Heart right ventricle (tissue), 16 donors: Measurements from ENCODE around the gene PAX5. TPM values are rescaled to one million over a fixed set of nuclear protein-coding genes. Genes with fewer than 3 reads are reported as not detected.
"Not testable (repeated sequence)": the region's sequence is repeated elsewhere in the genome, so short reads cannot be mapped to it uniquely, and the experiment has no call there.

Source experiments
- ATAC-seq, 8 donors: fragments of 200-7000 bp; cut with Tn5 transposase; one replicate each; pipeline ENCODE4 v1.9.1; 2020; ENCODE audit warnings: mild to moderate bottlenecking in 8 of 8, moderate library complexity in 8 of 8, moderate number of reproducible peaks in 1 of 8
- DNase-seq, 2 donors: peaks; one replicate each; pipeline ENCODE4 v3.0.0-alpha.2; 2020
- H3K27ac ChIP-seq, 10 donors: fragments of 200-600 bp; sonication (generic) in 2 of 10; one replicate each; pipeline versions ENCODE4 v1.5.0 to v1.8.0; 2020 to 2022; ENCODE audit warnings: mild to moderate bottlenecking in 3 of 10
- H3K27me3 ChIP-seq, 7 donors: fragments of 200-600 bp; one replicate each; pipeline ENCODE4 v1.8.0; 2021 to 2022; ENCODE audit warnings: mild to moderate bottlenecking in 2 of 7
- H3K36me3 ChIP-seq, 9 donors: fragments of 200-600 bp; sonication (generic) in 1 of 9; one replicate each; pipeline versions ENCODE4 v1.5.0 to v1.8.0; 2020 to 2022; ENCODE audit warnings: mild to moderate bottlenecking in 2 of 9
- H3K4me1 ChIP-seq, 9 donors: fragments of 200-600 bp; sonication (generic) in 1 of 9; one replicate each; pipeline versions ENCODE4 v1.5.0 to v1.8.0; 2020 to 2022; ENCODE audit warnings: mild to moderate bottlenecking in 4 of 9
- H3K4me3 ChIP-seq, 10 donors: fragments of 200-600 bp; sonication (generic) in 2 of 10; one replicate each; pipeline versions ENCODE4 v1.5.0 to v1.8.0; 2020 to 2022; ENCODE audit warnings: mild to moderate bottlenecking in 7 of 10, moderate library complexity in 2 of 10
- H3K9me3 ChIP-seq, 11 donors: fragments of 200-600 bp in 10 of 11; sonication (generic) in 2 of 11; one replicate each; pipeline versions ENCODE4 v1.5.0 to v1.8.0; 2013 to 2022; ENCODE audit warnings: mild to moderate bottlenecking in 2 of 11, control low read depth in 1 of 11, moderate library complexity in 1 of 11
- CTCF ChIP-seq, 9 donors: fragments of 200-600 bp; sonication (generic) in 2 of 9; IDR thresholded peaks; one replicate each; pipeline versions ENCODE4 v1.5.0 to v1.8.0; 2021 to 2022; ENCODE audit warnings: antibody characterized with exemption in 9 of 9, mild to moderate bottlenecking in 5 of 9, moderate library complexity in 1 of 9
- WGBS, 2 donors: extraction: QIAGEN DNeasy Blood & Tissue Kit; methylation state at CpG; one replicate each; pipeline ENCODE4 v1.1.7; 2013; ENCODE audit warnings: inconsistent platforms in 1 of 2; 5-methylcytosine and 5-hydroxymethylcytosine counted together
- intact Hi-C, 10 donors: fragments of 100-400 bp; cut with DNase I; formaldehyde crosslinking; loops; one replicate each; pipeline versions ENCODE4 v1.11.1 to v1.14.2; 2022
- polyA plus RNA-seq, 2 donors: library from polyadenylated mRNA; stranded (reverse); fragments of 200-250 nt; gene quantifications; one replicate each; pipeline ENCODE4 v1.2.3, GENCODE V29; 2013
- total RNA-seq, 10 donors: library from RNA; stranded (reverse); fragmentation: NEBNext Ultra II Directional in 3 of 10; extraction: Animal tissue kit (Norgen Biotek cat#: 25700) in 3 of 10; gene quantifications; one replicate each; pipeline versions ENCODE4 v1.2.1 to v1.2.4, GENCODE V29; 2021 to 2023
- donor health status: Arrhythmogenic right ventricular cardiomyopathy.
- donor health status: ischemic (EF 13 %, LVEDD 7.1; RV severe dilation, severe dysfunction).
- donor health status: healthy with polysubstance abuse.
- donor health status: DM: no; HTN: yes; CAD: no.
- donor health status: DM: no; HTN: no; CAD: no.
- donor health status: ischemic (EF 25% LVEDD 6.9; RV normal size, moderate dysfunction).
- donor health status: ischemic (EF 25% LVEDD 5.7; RV mildly dilated, moderate dysfunction).
- donor health status: healthy.
- donor health status: DM: yes; HTN: yes; CAD: no.
- donor health status: Ischemic cardiomyopathy.
- donor health status: ischemic (EF 35%, LVEDD 5.7; RV mildly dilated, moderate dysfunction).
- donor health status: nonischemic (EF 11% LVEDD 7.7; RV severe dilation, severe dysfunction).
- donor health status: DM: yes; HTN: yes; CAD: no.
- donor health status: PGD.
- donor health status: ischemic (EF 29% LVEDD 5.4; RV normal size, mild dysfunction).
- donor health status: nonischemic (EF 23%, LVEDD 6.1; RV moderate dilation, normal function).

Gene PAX5
- total and polyA plus RNA-seq, 12 donors: under 0.01 to 0.09 TPM; not detected in 10

DNA sequence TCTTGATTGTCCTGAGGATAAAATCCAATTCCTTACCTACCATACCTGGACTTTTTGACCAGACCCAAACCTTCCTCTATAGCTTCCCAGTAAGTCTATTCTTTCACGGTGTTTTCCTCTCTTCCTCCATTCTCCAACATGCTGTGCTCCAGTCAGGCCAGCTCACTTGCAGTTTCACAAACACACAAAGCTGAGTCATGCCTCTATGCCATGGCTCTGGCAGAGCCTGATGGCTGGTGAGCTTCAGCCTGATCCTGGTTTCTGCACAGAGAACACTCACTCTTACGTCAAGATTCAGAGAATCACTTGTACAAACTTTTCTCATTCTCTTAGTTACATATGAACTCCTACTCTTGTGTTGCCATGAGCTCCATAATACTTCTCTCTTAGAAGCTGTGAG lies 27.7 kb upstream of the PAX5 start:
- H3K27ac ChIP-seq: no peak overlapping the region
- WGBS, 2 donors: 81 to 82% methylated on average over 2 of the region's 2 CpGs
- no peaks in the 10 kb centered on the region for H3K4me1 ChIP-seq
- intact Hi-C loops: no loop called here
- no peak for ATAC-seq
- H3K36me3 ChIP-seq: no peaks in the 10 kb centered on the region
- peaks cover 0 to 92% (median 55%) of the 10 kb centered on the region in 7 donors for H3K27me3 ChIP-seq
- no peak for TF ChIP-seq CTCF (IDR thresholded peaks at IDR 0.05)
- no peaks in the 10 kb centered on the region for H3K9me3 ChIP-seq
- H3K4me3 ChIP-seq: no peak overlapping the region
- DNase-seq: no peak

- no peak for DNase-seq
- TF ChIP-seq CTCF (IDR thresholded peaks at IDR 0.05): no peak
- Histone ChIP-seq H3K36me3 (no peaks in the 10 kb centered on the region), H3K9me3 (no peaks in the 10 kb centered on the region), H3K27ac (no peak overlapping the region), H3K27me3 (peaks cover 0 to 88% (median 55%) of the 10 kb centered on the region in 7 donors), H3K4me1 (no peaks in the 10 kb centered on the region), H3K4me3 (no peak overlapping the region)
- intact Hi-C loops: no loop called here
- ATAC-seq: no peak
- WGBS, 2 donors: 87% methylated on average over 4 of the region's 4 CpGs
These were observed 26.8 kb upstream of the PAX5 start for GRCh38 chr9:37060833-37061232.

GRCh38 chr9:37056046-37056920 lies 22.2 kb upstream of the PAX5 start:
- Histone ChIP-seq H3K27ac (no peak overlapping the region), H3K4me1 (no peaks in the 10 kb centered on the region), H3K4me3 (no peak overlapping the region), H3K27me3 (peaks cover 0 to 89% (median 71%) of the 10 kb centered on the region in 7 donors), H3K9me3 (no peaks in the 10 kb centered on the region), H3K36me3 (no peaks in the 10 kb centered on the region)
- no peak for ATAC-seq
- no peak for TF ChIP-seq CTCF (IDR thresholded peaks at IDR 0.05)
- DNase-seq: no peak
- intact Hi-C loops: no loop called here
- 85 to 95% methylated on average over 2 of the region's 2 CpGs for WGBS, 2 donors

GRCh38 chr9:37054363-37054720 lies 20.3 kb upstream of the PAX5 start:
- DNase-seq, H3K4me1 ChIP-seq, intact Hi-C loops, H3K4me3 ChIP-seq, H3K36me3 ChIP-seq, H3K27ac ChIP-seq, ATAC-seq, H3K9me3 ChIP-seq: not testable (repeated sequence)
- H3K27me3 ChIP-seq: peaks cover 0 to 86% (median 69%) of the 10 kb centered on the region in 7 donors
- 23 to 30% methylated on average over 2 of the region's 2 CpGs for WGBS, 2 donors
